ENCODE data around the gene ANO2.

The ANO2 gene

DNA sequence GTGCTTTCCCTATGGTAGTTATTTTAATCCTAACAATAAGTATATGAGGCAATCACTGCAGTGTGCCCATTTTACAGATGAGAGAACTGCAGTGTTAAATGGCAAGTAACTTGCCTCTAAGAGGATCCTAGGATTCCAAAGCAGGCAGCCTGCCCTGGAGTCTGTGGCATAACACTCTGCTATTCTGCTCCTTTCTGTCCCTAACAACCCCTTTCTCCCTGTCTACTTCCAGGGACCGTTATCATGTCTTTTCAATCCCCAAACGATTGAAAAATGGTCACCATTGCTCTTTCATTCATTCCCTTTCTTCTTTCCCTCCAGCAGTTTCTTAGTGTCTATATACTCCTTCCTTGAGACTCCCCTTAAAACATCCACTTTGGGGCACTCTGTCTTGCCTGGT lies 1.3 kb upstream of the ANO2 start:
- Histone ChIP-seq H3K79me2 (ENCODE audit: insufficient read depth, low read depth) (no peaks in the 10 kb centered on the region), H3K36me3 (ENCODE audit: insufficient read depth) (no peaks in the 10 kb centered on the region), H3K27me3 (ENCODE audit: insufficient read depth, low read depth) (no peaks in the 10 kb centered on the region), H3K4me1 (ENCODE audit: low read depth, poor library complexity, severe bottlenecking) (no peaks in the 10 kb centered on the region), H4K20me1 (ENCODE audit: insufficient read depth) (no peaks in the 10 kb centered on the region), H3K4me3 (IDR thresholded peaks at IDR 0.05; ENCODE audit: insufficient read depth, low read depth, low read length) (no peak overlapping the region), H2AFZ (ENCODE audit: low read depth) (no peak overlapping the region), H3K9ac (no peak overlapping the region), H3K27ac (no peak overlapping the region), H3K4me2 (no peak overlapping the region)
- TF ChIP-seq, protein P1, sequence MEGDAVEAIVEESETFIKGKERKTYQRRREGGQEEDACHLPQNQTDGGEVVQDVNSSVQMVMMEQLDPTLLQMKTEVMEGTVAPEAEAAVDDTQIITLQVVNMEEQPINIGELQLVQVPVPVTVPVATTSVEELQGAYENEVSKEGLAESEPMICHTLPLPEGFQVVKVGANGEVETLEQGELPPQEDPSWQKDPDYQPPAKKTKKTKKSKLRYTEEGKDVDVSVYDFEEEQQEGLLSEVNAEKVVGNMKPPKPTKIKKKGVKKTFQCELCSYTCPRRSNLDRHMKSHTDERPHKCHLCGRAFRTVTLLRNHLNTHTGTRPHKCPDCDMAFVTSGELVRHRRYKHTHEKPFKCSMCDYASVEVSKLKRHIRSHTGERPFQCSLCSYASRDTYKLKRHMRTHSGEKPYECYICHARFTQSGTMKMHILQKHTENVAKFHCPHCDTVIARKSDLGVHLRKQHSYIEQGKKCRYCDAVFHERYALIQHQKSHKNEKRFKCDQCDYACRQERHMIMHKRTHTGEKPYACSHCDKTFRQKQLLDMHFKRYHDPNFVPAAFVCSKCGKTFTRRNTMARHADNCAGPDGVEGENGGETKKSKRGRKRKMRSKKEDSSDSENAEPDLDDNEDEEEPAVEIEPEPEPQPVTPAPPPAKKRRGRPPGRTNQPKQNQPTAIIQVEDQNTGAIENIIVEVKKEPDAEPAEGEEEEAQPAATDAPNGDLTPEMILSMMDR (conservative IDR thresholded peaks at IDR 0.05; ENCODE audit: low read depth, low read length), result no peak

DNA sequence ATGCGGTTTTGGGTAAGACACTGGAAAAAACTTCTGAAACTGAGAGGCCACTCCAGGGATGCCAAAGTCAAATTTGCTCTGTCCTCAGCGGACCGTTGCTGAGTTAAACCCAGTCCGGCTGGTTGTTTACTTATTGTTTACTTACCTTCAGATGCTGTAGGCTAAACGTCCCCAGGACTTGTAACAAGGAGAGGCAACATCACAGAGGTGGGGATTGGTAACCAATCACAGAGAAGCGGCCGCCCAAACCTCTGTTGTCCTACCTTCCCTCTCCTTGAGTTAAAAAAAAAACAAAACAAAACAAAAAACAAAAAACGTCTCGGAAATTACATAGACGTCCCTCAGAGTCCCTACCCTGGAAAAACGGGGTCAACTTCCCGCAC lies 380 bp downstream of the ANO2 start:
- H3K27me3 ChIP-seq (ENCODE audit: insufficient read depth, low read depth), result no peaks in the 10 kb centered on the region
- no peak overlapping the region for H3K9ac ChIP-seq

DNA sequence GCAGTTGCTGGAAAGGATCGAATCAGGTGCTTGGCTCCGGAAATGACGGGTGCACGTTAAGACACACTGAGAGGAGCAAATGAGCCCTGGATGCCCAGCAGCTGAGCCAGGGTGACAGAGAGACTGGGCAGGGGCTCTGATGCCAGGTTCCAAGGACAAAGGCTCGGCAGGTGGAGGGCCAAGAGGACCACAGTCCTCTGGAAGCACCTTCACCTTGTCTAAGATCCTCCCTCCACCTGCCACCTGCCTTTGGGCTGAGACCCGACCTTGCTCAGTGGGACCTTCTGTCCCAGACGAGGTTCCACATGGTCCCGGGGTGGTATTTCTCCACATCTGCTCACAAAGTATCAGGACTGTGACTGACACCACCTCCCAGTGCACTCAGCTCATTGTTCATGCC lies 1.0 kb downstream of the ANO2 start:
- TF ChIP-seq, protein P1 (conservative IDR thresholded peaks at IDR 0.05; ENCODE audit: low read depth, low read length), result no peak
- no peaks in the 10 kb centered on the region for H3K4me1 ChIP-seq (ENCODE audit: low read depth, poor library complexity, severe bottlenecking)
- H3K9ac ChIP-seq, result no peak overlapping the region
- H3K27ac ChIP-seq, result no peak overlapping the region
- no peaks in the 10 kb centered on the region for H3K27me3 ChIP-seq (ENCODE audit: insufficient read depth, low read depth)
- H4K20me1 ChIP-seq (ENCODE audit: insufficient read depth), result no peaks in the 10 kb centered on the region
- no peaks in the 10 kb centered on the region for H3K79me2 ChIP-seq (ENCODE audit: insufficient read depth, low read depth)
- H3K36me3 ChIP-seq (ENCODE audit: insufficient read depth), result no peaks in the 10 kb centered on the region
- no peak overlapping the region for H2AFZ ChIP-seq (ENCODE audit: low read depth)
- no peak overlapping the region for H3K4me3 ChIP-seq (IDR thresholded peaks at IDR 0.05; ENCODE audit: insufficient read depth, low read depth, low read length)
- H3K4me2 ChIP-seq, result no peak overlapping the region

More for the DNA sequence above, 380 bp downstream of the ANO2 start:
- H3K4me3 ChIP-seq (IDR thresholded peaks at IDR 0.05; ENCODE audit: insufficient read depth, low read depth, low read length), result no peak overlapping the region
- no peaks in the 10 kb centered on the region for H4K20me1 ChIP-seq (ENCODE audit: insufficient read depth)
- H2AFZ ChIP-seq (ENCODE audit: low read depth), result no peak overlapping the region
- no peak overlapping the region for H3K4me2 ChIP-seq
- H3K27ac ChIP-seq, result no peak overlapping the region
- no peaks in the 10 kb centered on the region for H3K36me3 ChIP-seq (ENCODE audit: insufficient read depth)
- H3K79me2 ChIP-seq (ENCODE audit: insufficient read depth, low read depth), result no peaks in the 10 kb centered on the region
- TF ChIP-seq, protein P1 (conservative IDR thresholded peaks at IDR 0.05; ENCODE audit: low read depth, low read length), result no peak
- no peaks in the 10 kb centered on the region for H3K4me1 ChIP-seq (ENCODE audit: low read depth, poor library complexity, severe bottlenecking)

DNA sequence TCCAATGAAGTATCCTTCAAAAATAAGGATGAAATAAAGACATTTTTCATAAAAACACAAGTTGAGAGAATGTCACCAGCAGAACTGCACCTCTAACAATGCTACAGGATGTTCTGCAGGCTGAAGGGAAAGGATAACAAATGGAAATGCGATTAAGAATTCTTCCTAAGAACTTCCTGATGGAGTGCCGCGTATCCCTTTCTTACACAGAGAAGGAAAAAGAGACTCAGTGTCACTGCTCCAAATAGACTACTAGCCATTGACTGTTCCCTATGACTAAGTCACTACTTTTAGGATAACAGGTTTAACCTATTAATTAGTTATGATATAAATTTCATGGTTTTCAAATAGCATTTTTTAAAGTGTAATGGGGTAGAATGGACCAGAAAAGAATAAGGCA lies 3.2 kb downstream of the ANO2 start:
- no peaks in the 10 kb centered on the region for H4K20me1 ChIP-seq (ENCODE audit: insufficient read depth)
- no peaks in the 10 kb centered on the region for H3K27me3 ChIP-seq (ENCODE audit: insufficient read depth, low read depth)
- TF ChIP-seq, protein P1 (conservative IDR thresholded peaks at IDR 0.05; ENCODE audit: low read depth, low read length), result no peak
- no peak overlapping the region for H3K27ac ChIP-seq
- H3K4me3 ChIP-seq (IDR thresholded peaks at IDR 0.05; ENCODE audit: insufficient read depth, low read depth, low read length), result no peak overlapping the region
- H3K79me2 ChIP-seq (ENCODE audit: insufficient read depth, low read depth), result no peaks in the 10 kb centered on the region
- H3K4me1 ChIP-seq (ENCODE audit: low read depth, poor library complexity, severe bottlenecking), result no peaks in the 10 kb centered on the region
- no peak overlapping the region for H3K4me2 ChIP-seq
- H3K36me3 ChIP-seq (ENCODE audit: insufficient read depth), result no peaks in the 10 kb centered on the region
- H3K9ac ChIP-seq, result no peak overlapping the region
- no peak overlapping the region for H2AFZ ChIP-seq (ENCODE audit: low read depth)
